ENCODE results near the gene CCT5. TPM values are rescaled to one million over a fixed set of nuclear protein-coding genes. Genes with fewer than 3 reads are reported as not detected.
"Not testable (repeated sequence)": the region's sequence is repeated elsewhere in the genome, so short reads cannot be mapped to it uniquely, and the experiment has no call there.

CCT5 gene
- total RNA-seq, 1 donor, result 48.6 TPM

DNA sequence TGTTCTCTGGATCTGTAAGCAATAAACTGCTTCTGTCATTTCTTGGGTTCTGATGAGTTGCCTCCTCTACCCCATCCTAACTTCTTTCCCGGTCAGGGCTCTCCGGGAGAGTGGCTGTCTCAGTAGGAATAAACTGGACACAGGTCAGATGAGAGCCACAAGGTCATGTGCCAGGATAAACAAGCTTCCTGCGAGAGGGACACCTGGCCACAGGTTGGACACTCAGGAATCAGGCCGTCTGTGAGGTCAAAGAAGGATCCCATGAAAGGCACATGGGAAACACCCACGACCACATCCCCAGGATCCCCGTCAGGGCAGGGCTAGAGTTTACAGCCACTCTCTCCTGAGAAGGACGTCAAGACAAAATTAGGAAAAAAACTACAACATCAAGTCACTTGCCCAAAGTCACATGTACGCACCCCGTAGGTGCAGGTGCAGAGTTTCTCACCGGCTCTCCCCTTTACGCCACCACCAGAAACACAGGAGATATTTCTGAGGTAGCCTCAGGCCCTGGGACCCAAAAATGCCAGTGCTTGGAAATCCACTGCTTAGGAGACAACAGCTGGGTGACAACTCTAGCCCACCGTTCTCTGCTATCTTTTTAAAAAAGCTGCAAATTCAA, 28.7 kb downstream of the CCT5 start:
- Histone ChIP-seq H3K4me3 (ENCODE audit: low read length) (no peak overlapping the region), H3K27me3 (ENCODE audit: insufficient read depth, low read length) (no peaks in the 10 kb centered on the region), H3K9me3 (ENCODE audit: low read depth, low read length) (no peaks in the 10 kb centered on the region), H3K4me1 (ENCODE audit: insufficient read depth, low read length) (no peaks in the 10 kb centered on the region)

DNA sequence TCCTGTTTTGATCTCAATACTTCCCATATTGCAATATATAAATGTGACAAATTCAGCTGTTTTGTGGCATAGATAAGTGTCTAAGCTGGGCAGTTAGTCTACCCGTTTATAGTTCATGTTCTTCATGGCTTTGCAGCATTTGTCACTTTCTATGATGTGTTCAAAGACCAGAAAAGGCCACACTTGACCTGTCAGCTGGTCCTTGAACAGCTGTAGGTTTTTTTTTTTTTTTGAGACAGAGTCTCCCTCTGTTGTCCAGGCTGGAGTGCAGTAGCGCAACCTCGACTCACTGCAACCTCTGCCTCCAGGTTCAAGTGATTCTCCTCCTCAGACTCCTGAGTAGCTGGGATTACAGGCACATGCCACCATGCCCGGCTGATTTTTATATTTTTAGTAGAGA, 29.2 kb downstream of the CCT5 start:
- Histone ChIP-seq H3K4me3 (ENCODE audit: low read length) (no peak overlapping the region), H3K27me3 (ENCODE audit: insufficient read depth, low read length) (no peaks in the 10 kb centered on the region), H3K9me3 (ENCODE audit: low read depth, low read length) (no peaks in the 10 kb centered on the region), H3K4me1 (ENCODE audit: insufficient read depth, low read length) (no peaks in the 10 kb centered on the region)

DNA sequence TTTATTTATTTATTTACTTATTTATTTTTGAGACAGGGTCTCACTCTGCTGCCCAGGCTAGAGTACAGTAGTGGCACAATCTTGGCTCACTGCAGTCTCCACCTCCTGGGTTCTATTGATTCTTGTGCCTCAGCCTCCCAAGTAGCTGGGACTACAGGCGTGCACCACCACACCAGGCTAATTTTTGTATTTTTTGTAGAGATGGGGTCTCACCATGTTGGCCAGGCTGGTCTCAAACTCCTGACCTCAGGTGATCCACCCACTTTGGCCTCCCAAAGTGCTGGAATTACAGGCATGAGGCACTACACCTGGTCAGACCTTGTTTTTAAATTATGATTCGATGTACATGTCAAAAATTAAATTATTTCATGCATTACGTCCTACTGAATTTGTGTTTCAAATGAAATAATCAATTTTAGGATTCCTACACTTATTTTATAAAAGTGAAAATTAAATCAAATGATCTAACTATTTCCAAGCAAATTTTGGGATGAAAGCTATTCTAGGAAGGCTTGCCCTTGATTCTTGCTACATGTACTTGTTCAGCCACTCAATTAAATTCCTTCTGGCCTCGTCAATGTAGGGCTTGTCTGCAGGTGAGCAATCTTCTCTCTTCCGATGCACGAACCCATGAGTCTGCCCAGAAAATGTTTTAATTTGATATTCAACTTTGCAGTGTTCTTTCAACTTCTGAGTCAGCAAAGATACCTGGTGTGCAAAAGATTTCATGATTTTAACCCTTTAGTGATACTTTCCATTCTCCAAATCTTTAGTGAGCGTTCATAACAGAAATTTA, 30.0 kb downstream of the CCT5 start:
- H3K4me3 ChIP-seq (ENCODE audit: low read length), result no peak overlapping the region
- no peaks in the 10 kb centered on the region for H3K9me3 ChIP-seq (ENCODE audit: low read depth, low read length)
- no peaks in the 10 kb centered on the region for H3K4me1 ChIP-seq (ENCODE audit: insufficient read depth, low read length)
- H3K27me3 ChIP-seq (ENCODE audit: insufficient read depth, low read length), result no peaks in the 10 kb centered on the region

GRCh38 chr5:10283927-10284635, 34.0 kb downstream of the CCT5 start:
- Histone ChIP-seq H3K4me1 (ENCODE audit: insufficient read depth, low read length) (no peaks in the 10 kb centered on the region), H3K4me3 (ENCODE audit: low read length) (no peak overlapping the region), H3K27me3 (ENCODE audit: insufficient read depth, low read length) (no peaks in the 10 kb centered on the region), H3K9me3 (ENCODE audit: low read depth, low read length) (no peaks in the 10 kb centered on the region)

- H3K9me3 ChIP-seq (ENCODE audit: low read depth, low read length); H3K4me3 ChIP-seq (ENCODE audit: low read length); H3K4me1 ChIP-seq (ENCODE audit: insufficient read depth, low read length); H3K27me3 ChIP-seq (ENCODE audit: insufficient read depth, low read length): not testable (repeated sequence)
Measured at GRCh38 chr5:10285362-10285761, 35.3 kb downstream of the CCT5 start.

DNA sequence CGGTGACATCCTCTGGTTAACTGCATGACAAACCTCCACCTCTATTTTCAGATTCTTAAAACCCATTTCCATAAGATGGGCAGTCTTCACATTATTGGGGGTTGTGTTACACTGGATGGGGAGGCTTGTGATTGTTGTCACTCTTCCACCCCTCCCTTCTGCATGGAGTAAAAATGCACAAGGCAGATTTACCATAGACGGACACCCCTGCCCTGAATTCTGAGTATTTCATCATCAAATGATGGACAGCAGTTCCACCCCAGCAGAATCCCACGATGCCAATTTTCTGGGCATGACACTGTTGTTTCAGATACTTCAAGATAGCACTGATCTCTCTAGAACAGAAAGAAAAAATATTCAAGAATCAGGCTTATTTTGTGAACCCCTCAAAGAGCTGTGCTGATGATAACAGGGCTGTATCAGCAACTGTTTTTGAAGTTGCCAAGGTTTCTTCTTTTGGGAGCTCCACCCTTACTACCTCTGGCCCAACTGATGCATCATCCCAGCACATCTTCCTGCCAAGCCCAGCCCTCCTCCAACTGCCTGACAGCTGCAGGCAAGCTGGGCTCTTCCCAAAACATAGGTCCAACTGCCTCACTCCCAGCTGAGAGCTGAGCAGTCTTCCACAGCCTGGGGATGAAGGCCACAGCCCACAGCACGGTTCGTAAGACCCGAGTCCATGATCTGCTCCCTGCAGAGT, 36.2 kb downstream of the CCT5 start:
- Histone ChIP-seq H3K4me3 (ENCODE audit: low read length) (no peak overlapping the region), H3K4me1 (ENCODE audit: insufficient read depth, low read length) (no peaks in the 10 kb centered on the region), H3K9me3 (ENCODE audit: low read depth, low read length) (no peaks in the 10 kb centered on the region), H3K27me3 (ENCODE audit: insufficient read depth, low read length) (no peaks in the 10 kb centered on the region)

- Histone ChIP-seq H3K4me1 (ENCODE audit: insufficient read depth, low read length) (no peaks in the 10 kb centered on the region), H3K9me3 (ENCODE audit: low read depth, low read length) (no peaks in the 10 kb centered on the region)
Measured at GRCh38 chr5:10286862-10287227, 36.8 kb downstream of the CCT5 start.

DNA sequence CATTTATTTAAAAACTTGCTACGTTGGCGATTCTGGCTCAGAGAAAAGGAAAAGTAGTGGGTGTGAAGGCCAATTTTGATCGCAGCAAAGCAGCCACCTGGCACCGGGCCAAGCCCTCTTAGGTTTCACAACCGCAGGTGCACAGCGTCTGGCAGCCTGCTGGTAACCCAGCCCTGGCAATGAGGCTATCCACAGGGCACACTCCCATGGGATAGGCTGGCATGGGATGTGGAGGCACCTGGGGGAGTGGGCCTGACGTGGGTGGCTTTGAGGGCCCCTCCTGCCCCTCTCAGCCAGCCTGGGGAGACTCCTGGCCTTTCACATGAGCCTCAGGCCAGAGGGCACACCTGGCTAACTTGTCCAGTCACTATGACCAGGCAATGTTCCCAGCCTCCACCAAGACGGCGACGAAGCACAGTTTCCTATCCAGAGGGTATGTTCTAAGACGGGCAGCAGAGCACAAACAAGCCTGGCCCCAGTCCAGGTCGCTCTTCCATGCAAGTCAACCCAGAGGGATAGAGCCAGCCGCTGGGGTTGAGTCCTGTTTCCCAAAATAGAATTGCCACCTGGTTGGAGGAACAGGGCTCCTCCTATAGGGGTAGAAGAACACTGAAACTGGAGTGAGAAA, 38.6 kb downstream of the CCT5 start:
- no peaks in the 10 kb centered on the region for H3K9me3 ChIP-seq (ENCODE audit: low read depth, low read length)
- H3K4me3 ChIP-seq (ENCODE audit: low read length), result no peak overlapping the region
- no peaks in the 10 kb centered on the region for H3K4me1 ChIP-seq (ENCODE audit: insufficient read depth, low read length)
- H3K27me3 ChIP-seq (ENCODE audit: insufficient read depth, low read length), result no peaks in the 10 kb centered on the region

More at GRCh38 chr5:10286862-10287227, 36.8 kb downstream of the CCT5 start:
- no peak overlapping the region for H3K4me3 ChIP-seq (ENCODE audit: low read length)
- no peaks in the 10 kb centered on the region for H3K27me3 ChIP-seq (ENCODE audit: insufficient read depth, low read length)

- no peaks in the 10 kb centered on the region for H3K9me3 ChIP-seq (ENCODE audit: low read depth, low read length)
- H3K27me3 ChIP-seq (ENCODE audit: insufficient read depth, low read length), result no peaks in the 10 kb centered on the region
- no peak overlapping the region for H3K4me3 ChIP-seq (ENCODE audit: low read length)
Measured at GRCh38 chr5:10289353-10289752, 39.3 kb downstream of the CCT5 start.

GRCh38 chr5:10289991-10290390, 39.9 kb downstream of the CCT5 start:
- Histone ChIP-seq H3K27me3 (ENCODE audit: insufficient read depth, low read length) (no peaks in the 10 kb centered on the region), H3K4me1 (ENCODE audit: insufficient read depth, low read length) (no peaks in the 10 kb centered on the region), H3K9me3 (ENCODE audit: low read depth, low read length) (no peaks in the 10 kb centered on the region), H3K4me3 (ENCODE audit: low read length) (no peak overlapping the region)

More at GRCh38 chr5:10289353-10289752, 39.3 kb downstream of the CCT5 start:
- H3K4me1 ChIP-seq (ENCODE audit: insufficient read depth, low read length), result no peaks in the 10 kb centered on the region

DNA sequence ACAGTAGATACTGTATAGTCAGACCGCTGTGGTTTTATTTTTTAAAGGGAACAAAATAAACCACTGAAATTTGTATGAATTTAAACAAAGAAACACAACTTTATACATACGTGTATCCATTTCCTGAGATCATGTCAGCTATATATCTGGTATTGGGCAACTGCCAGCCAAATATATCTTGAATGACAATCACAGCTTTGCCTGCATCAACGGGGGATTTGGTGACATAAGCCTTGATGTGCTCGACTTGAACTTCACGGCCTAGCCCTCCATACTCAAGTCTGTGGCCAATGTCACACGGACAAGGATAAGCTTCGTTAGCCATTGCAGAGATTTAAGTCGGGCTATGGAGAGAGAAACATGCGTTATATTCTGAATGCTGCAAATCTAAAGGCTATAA, 40.4 kb downstream of the CCT5 start:
- no peaks in the 10 kb centered on the region for H3K4me1 ChIP-seq (ENCODE audit: insufficient read depth, low read length)
- no peak overlapping the region for H3K4me3 ChIP-seq (ENCODE audit: low read length)
- H3K27me3 ChIP-seq (ENCODE audit: insufficient read depth, low read length), result no peaks in the 10 kb centered on the region
- H3K9me3 ChIP-seq (ENCODE audit: low read depth, low read length), result no peaks in the 10 kb centered on the region

DNA sequence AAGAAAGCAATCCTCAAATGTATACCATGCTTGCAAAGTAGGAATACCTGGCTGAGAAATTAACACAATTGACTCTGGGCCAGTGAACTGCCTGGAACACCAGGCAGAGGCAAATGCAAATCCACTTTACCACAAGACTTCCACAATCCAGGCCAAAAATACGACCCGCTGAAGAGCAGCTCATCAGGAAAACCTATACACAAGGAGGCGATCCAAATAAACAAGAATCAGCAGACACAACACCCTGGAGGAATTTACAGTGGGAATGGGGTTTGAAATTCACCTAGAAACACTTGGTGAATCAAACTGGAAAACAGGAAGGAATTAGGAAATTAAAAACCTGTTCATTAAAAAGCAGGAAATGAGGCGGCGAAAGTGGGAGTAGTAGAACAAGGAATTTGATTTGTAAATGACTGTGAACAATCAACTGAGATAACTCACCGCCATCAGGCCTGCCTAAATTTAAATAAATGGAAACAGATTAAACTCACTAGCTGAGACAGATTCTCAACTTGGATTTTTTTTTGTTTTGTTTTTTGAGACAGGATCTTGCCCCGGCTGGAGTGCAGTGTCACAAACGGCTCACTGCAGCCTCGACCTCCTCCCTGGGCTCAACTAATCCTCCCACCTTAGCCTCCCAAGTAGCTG, 41.7 kb downstream of the CCT5 start:
- Histone ChIP-seq H3K9me3 (ENCODE audit: low read depth, low read length) (no peaks in the 10 kb centered on the region), H3K27me3 (ENCODE audit: insufficient read depth, low read length) (no peaks in the 10 kb centered on the region), H3K4me3 (ENCODE audit: low read length) (no peak overlapping the region), H3K4me1 (ENCODE audit: insufficient read depth, low read length) (no peaks in the 10 kb centered on the region)

- Histone ChIP-seq H3K4me1 (ENCODE audit: insufficient read depth, low read length) (no peaks in the 10 kb centered on the region), H3K27me3 (ENCODE audit: insufficient read depth, low read length) (no peaks in the 10 kb centered on the region), H3K9me3 (ENCODE audit: low read depth, low read length) (no peaks in the 10 kb centered on the region)
Measured at GRCh38 chr5:10293907-10294662, 44.0 kb downstream of the CCT5 start.

More at GRCh38 chr5:10293907-10294662, 44.0 kb downstream of the CCT5 start:
- no peak overlapping the region for H3K4me3 ChIP-seq (ENCODE audit: low read length)
